Cerebellar nuclear complex (tissue), 1 donor: ENCODE results near the gene PIAS2.
"Not testable (repeated sequence)": the region's sequence is repeated elsewhere in the genome, so short reads cannot be mapped to it uniquely, and the experiment has no call there.

Source experiments
- DNase-seq, 2 experiments: peaks; one replicate each; lab custom pipeline; 2025; lab: John Stamatoyannopoulos, UW

PIAS2 gene

DNA sequence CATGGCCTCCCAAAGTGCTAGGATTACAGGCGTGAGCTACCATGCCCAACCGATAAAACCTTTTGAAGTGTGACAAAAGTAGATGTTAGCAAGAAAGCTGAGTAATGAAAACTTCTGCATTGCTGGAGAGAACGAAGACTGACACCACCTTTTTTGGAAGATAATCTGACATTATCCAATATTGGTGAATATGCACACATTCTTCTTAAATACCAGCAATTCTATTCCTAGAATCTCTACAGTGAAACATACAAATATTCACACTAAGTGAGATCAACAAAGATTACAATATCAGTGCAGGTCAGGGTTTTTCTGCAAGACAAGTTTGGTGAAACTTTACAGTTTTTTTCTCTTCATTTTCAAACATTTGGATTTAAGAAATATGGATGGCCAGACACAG lies 7.8 kb downstream of the PIAS2 start:
- DNase-seq: no peak

DNA sequence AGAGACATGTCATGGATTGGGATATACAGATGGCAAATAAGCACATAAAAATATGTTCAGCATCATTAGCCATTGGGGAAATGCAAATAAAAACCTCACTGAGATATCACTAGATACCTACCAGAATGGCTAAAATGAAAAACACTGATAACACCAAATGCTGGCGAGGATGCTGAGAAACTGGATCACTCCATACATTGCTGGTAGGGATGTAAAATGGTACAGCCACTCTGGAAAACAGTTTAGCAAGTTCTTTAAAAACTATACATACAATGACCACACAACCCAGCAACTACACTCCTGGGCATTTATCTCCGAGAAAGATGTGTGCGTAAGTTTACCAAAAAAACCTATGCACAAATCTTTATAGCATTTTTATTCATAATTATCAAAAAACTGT lies 13.9 kb downstream of the PIAS2 start:
- no peak for DNase-seq

DNA sequence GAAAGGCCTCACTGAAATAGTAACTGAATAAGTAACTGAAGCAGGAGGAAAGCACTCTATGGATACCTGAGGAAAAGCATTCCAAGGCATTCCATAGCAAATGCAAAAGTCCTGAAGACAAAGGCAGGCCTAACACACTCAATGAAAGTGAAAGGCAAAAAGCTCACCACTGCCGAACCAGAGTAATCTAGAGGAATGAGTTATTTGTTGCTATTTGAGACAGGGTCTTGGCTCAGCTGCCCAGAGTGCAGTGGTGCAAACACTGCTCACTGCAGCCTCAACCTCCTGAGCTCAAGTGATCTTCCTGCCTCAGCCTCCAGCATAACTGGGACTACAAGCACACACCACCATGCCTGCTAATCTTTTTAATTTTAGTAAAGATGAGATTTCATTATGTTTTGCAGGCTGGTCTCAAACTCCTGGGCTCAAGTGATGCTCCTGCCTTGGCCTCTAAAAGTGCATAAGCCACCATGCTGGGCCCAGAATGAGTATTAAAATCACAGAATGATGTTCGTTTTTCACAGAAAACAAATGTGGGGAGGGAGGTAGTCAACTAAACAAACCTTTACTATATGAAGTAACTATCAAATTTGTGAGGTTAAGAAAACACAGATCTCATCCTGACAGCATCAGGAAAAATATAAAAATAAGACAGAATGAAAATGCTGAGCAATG lies 17.9 kb downstream of the PIAS2 start:
- DNase-seq: no peak

DNA sequence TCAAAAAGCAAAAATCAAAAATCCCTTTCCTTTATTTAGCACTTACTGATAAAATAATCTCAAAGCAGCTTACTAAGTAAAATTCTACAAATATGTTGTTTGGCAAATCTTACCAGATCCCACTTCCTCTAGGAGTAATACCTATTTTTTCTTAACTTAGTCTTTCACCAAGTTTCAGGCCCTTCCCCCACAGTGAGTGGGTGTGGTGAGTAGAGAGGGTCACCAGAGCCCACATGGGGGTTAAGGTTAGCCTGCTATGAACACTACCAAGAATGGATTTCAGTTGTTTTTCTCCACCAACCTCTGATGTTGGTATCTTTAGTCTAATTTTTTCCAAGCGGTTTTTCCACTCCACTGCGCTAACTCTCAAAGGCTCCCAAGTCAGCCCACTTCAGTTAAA lies 23.2 kb downstream of the PIAS2 start:
- no peak for DNase-seq

DNA sequence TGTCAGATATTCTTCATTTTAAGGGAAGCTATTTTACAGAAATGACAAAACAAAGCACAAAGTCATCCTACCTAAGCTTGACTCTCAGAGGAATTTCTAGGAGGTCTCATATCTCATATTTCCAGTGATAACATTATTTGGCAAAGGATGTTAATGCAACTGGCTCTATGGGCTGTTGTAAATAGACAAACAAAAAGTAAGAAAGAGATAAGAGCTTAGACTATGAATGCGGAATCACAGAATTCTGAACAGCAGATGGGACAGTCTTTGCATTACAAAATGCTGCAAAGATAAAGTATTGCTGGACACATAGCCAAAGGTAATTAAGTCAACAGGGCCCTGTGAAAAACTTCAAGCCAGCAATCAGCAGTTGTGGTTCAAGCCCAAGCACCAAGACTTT lies 23.9 kb downstream of the PIAS2 start:
- DNase-seq: no peak

DNA sequence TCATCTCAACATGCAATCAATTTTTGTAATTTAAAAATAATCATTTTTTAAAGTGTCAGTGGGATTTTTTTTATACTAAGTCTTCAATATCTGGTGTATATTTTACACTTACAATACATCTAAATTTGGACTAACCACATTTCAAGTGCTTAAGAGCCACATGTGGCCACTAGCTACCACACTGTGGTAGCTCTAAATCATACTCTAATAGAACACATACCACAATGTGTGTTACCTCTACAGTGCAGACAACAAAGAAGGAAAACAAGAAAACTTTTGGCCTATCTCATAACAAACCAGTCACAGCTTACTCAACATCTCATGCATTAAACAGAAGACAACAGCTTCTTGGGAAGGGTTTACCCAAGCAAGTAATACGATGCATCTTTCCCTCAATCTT lies 24.5 kb downstream of the PIAS2 start:
- no peak for DNase-seq

DNA sequence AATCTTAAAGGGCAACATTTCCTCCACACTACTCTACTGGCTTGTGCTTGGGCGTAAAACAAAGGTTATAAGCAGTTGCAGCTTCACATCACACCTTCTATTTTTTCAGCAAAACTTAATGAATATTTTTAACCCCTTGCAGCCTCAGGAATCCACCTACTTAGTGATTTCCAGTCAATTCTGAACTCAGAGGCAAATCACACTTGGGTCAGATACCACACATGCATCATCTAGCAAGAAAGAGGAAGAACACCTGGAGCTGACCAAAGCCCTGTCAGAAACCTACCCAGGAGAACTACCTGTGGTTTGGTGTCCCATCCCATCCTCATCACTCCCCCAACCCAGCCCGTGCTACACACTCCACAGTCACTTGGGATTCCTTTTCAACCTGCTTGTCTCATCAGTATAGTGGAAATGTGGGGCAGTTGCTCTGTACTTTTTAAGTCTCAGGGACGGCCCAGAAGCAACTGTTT lies 25.5 kb downstream of the PIAS2 start:
- DNase-seq: no peak

DNA sequence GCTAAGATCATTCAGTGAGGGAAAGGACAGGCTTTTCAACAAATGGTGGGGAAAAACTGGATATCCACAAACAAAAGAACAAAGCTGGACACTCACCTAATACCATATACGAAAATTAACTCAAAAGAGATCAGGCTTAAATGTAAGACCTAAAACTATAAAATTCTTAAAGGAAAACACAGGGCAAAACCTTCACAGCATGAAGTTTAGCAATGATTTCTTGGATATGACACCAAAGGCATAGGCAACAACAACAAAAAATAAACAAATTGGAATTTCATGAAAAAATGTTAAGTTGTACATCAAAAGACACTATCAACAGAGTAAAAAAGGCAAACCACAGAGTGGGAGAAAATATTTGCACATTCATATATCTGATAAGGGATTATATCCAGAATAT lies 28.3 kb downstream of the PIAS2 start:
- no peak for DNase-seq

DNA sequence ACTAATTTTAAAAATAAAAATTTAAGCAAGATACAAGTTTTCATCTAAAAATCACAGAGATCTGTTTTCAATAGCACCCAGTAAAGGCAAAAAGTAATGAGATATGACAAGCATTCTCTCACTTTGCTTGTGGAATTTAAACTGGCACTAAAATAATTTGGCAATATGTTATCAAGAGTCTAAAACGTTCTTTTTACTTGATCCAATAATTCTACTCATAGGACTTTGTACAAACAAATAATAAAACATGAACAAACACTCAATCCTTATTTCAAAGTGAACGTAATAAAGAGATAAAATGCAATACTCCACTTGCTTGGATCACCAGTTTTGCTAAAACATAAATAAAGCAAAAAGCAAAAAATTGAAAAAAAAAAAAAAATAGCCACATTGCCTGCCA lies 30.4 kb downstream of the PIAS2 start:
- no peak for DNase-seq

DNA sequence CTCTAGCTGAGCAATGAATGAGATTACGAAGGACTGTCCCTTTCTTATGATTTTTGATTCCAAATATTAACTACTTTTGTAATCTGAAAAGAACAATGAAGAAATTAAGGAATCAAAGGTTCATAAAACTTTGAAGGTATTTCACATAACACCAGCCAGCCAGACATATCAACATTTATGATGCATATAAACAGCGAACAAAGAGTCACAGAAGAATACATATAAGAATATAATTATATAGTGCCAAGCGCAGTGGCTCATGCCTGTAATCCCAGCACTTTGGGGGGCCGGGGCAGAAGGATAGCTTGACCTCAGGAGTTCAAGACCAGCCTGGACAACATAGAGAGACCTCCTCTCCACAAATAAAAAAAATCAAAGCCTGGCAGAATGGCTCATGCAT lies 34.1 kb downstream of the PIAS2 start:
- no peak for DNase-seq

DNA sequence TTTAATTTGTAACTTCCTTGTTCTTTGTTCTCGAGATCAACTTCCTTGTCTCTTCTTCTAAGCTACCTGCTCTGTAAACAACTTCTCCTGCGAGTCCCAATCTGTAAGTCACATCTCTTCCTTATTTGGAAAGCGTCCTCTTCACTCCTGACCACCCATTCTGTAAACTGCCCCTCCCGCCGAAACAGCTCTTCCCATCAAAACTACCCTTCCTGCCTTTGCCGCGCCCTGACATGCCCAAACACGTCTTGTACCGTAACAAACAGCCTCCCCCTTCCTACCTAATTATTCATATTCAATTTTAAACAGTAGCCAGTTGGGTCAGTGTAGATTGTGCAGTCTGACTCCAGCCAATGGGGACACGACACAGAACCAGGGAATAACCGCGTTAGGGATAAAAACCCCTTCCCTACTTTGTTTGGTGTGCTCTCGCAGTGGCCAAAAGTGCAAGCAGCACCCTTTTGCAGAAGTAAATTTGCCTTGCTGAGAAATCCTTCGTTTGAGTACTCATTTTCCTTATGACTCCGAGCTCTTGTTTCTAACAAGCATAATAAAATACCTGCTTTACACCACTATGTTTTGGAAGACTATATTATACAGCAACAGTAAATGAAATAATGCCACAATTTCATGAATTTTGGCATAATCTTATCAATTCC lies 39.8 kb downstream of the PIAS2 start:
- DNase-seq: no peak

DNA sequence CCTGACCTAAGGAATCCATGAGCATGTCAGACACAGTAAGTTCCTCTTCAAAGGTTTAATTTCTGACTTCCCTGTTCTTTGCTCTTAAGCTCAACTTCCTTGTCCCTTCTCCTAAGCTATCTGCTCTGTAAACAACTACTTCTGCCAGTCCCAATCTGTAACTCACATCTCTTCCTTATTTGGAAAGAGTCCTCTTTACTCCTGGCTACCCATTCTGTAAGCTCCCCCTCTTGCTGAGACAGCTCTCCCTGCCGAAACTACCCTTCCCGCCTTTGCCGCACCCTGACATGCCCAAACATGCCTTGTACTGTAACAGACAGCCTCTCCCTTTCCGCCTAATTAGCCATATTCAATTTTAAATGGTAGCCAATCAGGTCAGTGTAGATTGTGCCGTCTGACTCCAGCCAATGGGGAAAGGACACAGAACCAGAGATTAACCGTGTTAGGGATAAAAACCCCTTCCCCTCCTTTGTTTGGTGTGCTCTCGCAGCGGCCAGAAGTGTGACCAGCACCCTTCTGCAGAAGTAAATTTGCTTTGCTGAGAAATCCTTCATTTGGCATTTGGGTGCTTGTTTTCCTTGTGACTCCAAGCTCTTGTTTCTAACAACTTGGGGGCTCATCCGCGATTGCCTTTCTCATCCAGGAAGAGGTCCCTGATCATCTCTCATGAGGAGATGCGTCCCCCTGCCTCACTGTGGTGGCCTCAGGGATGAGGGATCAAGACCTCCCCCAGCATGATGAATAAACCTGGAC lies 49.0 kb downstream of the PIAS2 start:
- DNase-seq: no peak

DNA sequence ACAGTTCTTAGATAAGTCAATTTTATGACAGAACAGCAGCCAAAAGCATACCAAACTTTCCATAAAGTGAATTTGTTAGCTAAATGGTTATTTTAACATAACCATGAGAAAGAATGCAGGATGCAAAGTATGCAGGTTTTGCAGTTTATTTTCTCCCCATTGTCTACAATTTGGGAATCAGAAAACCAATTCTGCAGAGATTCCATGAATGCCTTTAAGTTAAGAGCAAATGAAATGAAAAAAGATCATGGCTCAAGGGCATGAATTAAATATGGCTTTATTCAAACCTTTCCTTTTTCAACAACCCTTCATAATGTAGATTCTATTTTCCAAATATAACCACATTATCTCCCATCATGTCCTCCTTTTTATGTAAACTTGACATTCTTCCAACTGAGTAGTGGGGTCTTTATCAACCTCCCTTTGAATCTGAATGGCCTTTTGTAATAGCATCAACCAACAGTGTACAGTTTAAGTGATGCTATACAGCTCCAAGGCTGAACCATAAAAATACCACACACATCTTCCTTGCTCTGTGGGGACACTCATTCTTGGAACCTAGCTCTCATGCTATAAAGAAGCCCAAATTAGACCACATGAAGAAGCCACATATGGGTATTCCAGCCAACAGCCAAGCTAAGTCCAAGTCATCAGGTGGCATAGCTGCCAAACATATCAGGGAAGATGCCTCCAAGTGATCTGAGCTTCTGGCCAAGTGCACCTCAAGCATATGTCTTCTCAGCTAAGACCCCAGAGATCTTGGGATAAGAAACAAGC lies 49.8 kb downstream of the PIAS2 start:
- DNase-seq: no peak

DNA sequence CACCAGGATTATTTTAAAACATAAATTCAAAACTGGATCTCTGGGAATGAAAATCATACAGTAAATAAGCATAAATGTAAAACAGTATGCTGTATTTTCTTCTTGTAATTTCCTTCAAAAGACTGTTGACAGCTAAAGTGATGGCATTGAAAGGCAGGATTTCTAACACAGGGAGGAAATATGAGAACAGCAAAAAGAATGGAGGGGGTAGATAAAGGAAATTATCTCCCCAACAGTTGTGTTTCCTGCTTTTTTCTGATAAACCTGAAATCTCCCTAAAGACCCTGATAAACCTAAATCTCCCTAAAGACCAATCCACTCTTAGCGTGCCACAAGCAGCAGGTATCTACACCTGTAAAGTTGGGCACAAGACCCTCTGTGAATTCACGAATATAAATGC lies 50.8 kb downstream of the PIAS2 start:
- no peak for DNase-seq

DNA sequence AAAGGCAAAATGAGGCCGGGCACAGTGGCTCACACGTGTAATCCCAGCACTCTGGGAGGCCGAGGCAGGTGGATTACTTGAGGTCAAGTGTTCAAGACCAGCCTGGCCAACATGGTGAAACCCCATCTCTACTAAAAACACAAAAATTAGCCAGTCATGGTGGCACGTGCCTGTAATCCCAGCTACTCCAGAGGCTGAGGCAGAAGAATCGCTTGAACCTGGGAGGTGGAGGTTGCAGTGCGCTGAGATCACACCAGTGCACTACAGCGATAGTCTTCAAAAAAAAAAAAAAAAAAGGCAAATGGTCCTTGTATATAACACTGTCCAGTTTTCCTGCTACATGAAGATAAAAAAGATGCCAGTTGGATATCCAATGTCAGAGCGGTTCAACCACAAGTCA lies 52.1 kb downstream of the PIAS2 start:
- DNase-seq: not testable (repeated sequence)

DNA sequence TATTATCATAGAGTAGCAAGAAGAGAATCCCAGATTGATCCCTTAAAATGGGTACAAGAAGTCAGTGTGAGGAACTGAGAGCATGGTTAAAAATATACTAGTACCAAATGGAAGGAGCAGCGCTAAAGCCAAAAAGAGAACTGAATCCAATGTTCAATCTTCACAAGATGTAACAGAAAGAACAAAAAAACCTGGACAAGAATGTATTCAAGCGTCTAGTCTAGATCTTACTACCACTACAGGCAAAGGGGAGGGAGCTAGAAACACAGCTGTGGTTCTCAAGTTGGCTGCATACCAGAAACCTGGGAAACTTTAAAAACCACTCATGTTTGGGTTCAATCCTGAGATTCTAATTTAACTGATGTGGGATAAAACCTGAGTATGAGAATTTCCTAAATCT lies 57.5 kb downstream of the PIAS2 start:
- DNase-seq: no peak

DNA sequence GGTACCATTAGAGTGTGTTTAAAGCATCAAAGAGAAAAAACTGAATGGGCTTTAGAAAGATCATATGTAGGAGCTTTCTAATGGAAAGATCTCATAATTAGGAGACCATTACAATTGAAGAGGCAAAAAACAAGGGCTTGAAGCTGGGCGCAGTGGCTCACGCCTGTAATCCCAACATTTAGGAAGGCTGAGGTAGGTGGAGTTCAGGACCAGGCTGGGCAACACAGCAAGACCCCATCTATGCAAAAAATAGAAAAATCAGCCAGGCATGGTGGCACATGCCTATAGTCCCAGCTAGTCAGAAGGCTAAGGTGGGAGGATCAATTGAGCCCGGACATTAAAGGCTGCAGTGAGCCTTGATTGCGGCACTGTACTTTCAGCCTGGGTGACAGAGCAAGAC lies 59.0 kb downstream of the PIAS2 start:
- DNase-seq: no peak

DNA sequence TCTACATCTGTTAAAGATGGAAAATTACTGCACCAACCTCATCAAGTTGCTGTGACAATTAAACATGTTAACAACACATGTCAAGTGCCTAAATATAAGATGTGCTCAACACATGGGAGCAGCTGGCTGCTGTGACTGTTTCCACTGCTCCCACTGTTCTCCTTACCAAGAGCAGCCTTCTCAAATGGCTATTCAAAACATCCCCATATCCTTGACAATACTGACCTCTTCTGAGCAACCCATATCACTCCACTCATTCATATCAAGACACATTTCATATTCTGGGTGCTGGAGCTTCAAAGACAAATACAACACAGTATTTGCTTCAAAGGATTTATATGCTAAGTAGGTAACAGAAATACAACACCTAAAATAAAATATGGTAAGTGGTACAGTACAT lies 60.3 kb downstream of the PIAS2 start:
- no peak for DNase-seq

DNA sequence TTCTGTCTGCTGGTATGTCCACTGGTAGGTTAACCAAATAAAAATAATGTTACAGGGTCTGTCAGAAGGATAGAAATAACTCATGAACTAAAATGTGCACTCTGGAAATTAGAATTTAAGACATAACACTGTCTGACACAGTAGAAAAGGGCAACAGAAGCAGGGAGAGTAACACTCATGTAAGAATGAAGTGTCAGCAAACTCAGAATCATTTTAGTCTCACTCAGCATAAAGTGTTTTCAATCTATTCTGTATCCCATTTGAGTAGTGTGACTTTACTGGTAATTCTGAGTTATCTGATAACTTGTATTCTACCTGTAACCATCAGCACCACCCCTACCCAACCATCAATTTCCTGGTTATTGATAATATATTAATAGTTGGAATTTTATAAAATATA lies 68.3 kb downstream of the PIAS2 start:
- no peak for DNase-seq

DNA sequence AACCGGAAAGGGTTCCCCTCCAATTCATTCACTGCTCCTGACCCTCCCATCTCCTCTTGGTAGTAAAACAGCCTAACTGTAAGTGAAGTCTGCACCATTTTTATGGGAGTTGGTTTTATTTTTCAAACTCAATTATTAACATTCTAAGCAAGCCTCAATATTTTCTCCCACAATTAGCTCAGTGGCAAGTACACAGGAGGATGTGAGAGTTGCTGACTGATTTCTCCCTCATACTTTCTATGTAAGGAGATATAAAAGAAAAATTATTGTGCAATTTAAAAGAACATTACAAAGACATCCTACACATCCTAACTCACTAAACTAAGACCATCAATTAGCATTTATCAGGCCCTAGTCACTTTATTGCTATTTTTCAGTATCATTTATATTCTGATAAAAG lies 73.9 kb downstream of the PIAS2 start:
- no peak for DNase-seq

DNA sequence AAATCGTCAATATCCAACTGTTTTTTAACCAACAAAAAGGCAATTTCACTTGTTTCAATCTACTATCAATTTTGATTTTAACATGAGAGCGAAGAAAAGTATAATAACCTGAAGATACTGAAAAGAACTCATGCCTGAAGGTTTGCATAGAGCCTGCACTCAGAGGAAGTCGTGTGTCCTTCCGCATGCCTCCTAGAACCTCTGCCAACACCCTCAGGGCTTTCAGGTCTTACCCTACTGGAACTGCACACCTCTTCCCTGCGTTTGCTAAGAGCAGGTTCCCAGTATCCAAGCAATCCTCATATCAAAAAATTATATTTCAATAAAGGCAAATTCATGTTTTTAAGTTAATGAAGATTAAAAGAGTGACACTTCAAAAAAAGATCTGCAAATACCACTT lies 74.7 kb downstream of the PIAS2 start:
- no peak for DNase-seq

DNA sequence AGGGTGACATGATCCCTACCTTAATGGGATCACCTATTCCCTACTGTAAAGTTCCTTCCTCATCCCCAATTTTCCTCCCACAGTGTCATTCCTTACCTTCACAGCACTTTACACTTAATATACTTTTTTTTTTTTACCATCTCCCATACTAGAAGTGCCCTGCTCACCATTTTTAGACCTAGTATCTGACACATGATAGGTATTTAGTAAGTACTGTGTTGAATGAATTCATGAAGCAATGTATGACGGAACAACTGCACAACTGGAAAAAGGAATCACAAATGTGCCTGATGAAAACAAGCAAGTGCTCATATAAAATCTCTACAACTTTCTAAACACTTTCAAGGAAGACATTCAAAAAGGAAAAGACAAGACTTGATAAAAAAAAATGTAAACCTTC lies 83.4 kb downstream of the PIAS2 start:
- no peak for DNase-seq

DNA sequence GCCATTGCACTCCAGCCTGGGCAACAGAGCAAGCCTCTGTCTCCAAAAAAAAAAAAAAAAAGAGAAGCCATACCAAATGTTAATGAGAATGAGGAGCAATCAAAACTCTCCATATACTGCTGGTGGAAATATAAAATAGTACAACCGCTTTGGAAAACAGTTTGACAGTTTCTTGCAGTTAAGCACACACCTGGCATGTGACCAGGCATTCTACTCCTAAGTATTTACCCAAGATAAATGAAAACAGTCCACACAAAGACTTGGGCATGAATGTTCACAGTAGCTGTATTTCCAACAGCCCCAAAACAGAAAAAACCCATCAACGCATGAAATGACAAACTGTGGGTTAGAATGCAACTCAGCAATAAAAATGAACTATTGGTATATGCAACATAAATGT lies 84.5 kb downstream of the PIAS2 start:
- DNase-seq: no peak
